Activated T-cell treated with anti-CD3 and anti-CD28 coated beads, Interleukin-2, amount 50 U/mL, for 1 hour (primary cell): ENCODE results near the gene NADSYN1.

Experiments used
- DNase-seq: peaks from one replicate; pipeline ENCODE4 v3.0.0-alpha.2; 2020

The NADSYN1 gene

DNA sequence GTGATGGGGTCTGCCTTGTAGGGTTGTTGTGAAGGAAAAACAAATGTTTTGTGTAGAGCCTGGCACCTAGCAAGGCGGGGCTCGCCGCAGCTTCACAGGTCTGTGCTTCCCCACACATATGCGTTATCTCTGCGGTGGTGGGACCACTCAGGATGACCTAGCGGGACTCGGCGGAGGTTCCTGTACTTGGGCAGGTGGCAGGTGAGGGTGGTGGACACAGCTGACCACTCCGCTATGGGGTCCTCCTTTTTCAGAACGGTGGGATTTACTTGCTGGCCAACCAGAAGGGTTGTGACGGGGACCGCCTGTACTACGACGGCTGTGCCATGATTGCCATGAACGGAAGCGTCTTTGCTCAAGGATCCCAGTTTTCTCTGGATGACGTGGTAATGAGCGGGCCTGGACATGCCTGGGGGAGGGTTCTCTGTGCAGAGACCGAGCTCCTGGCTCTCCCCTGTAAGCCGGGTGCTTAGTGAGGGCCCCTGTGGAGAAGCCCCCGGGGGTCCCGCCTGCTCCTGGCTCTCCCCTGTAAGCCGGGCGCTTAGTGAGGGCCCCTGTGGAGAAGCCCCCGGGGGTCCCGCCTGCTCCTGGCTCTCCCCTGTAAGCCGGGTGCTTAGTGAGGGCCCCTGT is 21.3 kb downstream of the NADSYN1 start:
- no peak for DNase-seq

DNA sequence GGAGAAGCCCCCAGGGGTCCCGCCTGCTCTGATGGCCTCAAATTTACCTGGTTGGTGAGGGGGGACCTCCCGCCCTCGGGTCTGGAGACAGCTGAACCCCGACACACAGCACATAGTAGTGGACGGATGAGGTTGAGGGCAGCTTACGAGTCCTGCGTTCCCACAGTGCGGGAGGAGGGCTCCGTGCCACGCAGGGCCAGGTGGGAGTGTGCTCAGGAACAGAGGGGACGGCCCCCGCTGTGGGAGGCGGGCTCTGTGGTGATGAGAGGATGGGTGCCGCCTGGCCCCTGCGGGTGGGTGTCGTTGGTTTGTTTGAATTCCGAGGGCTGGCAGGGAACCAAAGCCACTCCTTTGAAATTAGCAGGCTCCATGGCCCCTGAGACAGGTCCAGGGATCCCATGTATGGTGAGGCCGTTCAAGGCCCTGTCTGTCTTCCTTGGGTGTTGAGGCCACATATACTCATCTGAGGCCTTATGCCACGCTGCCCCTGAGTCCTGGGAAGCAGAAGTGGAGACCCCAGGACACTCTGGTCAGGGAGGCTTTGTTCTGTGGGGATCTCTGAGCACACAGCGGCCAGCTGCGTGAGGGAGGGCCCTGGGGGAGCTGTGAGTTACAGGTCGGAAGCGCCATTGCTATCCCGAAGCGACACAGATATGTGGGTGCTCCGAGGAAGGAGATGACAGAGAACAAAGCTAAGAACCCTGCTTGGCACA is 21.9 kb downstream of the NADSYN1 start:
- no peak for DNase-seq

DNA sequence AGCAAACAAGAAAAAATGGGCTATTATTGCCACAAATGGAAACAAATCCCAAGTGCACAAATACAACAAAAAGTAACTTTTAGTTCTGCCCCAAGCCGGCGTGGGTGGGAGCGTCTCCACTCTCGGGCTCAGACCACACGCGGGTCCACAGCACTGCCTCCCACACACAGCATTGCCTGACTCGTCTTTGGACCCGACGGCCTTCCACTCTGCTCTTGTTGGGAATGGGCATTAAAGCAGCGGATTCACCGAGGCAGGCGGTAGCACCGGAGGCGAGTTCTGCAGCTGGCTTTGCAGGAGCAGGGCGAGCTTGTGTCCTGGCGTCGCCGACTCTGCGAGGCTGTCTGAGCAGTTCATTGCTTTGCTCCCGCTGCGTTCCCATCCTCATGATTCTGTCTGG is 23.0 kb downstream of the NADSYN1 start:
- DNase-seq, result no peak

DNA sequence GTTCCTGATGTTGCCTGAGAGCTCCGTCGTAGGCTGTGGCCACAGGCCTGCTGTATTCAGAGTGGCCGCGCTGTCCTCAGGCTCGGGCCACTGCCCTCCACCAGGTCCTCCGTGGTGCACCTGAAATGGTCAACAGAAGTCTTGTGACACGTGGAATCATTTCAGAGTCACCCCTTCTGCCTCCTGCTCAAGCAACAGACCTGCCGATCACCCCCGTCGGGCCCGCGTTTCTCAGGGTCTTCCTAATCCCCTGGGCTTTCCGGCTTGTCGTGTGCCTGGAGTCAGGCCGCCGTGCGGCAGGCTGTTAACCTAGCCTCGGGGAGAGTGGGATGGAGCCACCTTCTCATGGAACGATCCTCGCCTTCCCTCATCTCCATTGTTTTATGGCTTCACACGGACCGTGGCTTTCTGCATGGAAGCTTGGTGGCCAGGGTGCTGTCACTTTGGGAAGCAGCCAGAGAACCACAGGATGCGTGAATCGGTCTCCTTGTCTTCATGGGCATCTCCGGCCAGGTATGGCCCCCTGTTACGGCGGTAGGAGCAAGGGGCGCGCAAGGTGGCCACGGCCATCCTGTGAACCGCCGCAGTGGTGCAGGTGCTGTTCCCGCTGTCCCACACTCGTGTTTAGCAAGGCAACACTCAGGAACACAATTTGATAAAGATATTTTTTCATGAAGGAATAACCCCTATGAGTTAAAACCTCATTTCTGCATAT is 24.1 kb downstream of the NADSYN1 start:
- no peak for DNase-seq

DNA sequence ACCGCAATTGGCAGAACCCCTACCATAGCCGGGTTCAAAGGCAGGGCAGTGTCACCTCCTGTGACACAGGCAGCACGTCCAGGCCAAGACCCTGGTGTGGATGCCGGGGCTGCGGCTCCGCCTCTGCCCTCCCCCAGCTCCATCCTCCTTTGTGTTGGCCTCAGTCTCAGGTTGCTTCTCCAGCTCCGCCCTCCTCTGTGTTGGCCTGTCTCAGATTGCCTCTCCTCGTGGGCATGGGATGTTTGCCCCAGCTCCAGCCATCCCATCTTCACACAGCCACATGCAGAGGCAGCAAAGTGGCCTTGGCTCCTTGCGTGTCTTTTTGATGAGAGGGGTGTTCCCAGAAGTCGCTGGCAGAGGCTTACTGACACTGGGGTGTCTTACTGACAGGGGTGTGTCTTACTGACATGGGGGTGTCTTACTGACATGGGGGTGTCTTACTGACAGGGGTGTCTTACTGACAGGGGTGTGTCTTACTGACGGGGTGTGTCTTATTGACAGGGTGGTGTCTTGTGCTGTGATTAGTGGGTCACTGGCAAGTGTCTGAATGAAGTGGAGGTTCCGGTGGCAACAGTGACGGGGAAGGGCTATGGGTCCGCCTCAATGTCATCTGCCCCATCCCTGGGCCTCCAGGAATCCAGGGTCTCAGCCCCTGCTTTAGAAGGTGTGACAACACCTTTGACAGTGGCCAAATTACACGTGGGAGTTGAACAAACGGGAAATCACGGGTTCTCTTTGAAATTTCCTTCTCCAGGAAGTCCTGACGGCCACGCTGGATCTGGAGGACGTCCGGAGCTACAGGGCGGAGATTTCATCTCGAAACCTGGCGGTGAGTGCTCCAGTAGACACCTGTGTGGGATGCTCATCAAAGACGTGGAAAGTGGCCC is 24.9 kb downstream of the NADSYN1 start:
- no peak for DNase-seq

DNA sequence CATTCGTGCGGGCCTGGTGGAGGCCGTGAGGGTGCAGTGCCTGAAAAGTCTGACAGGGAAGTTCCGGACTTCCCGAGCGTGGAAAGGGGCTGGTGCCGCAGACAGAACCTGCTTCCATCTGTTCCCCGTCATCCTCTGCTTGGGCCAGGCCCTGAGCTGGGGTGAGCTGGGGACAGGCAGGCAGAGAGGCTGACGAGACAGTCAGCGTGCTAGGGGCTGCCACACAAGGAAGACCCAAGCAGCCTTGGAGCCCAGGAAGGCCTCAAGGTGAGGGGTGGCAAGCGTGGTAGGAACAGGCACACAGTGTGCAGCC is 25.5 kb downstream of the NADSYN1 start:
- no peak for DNase-seq

DNA sequence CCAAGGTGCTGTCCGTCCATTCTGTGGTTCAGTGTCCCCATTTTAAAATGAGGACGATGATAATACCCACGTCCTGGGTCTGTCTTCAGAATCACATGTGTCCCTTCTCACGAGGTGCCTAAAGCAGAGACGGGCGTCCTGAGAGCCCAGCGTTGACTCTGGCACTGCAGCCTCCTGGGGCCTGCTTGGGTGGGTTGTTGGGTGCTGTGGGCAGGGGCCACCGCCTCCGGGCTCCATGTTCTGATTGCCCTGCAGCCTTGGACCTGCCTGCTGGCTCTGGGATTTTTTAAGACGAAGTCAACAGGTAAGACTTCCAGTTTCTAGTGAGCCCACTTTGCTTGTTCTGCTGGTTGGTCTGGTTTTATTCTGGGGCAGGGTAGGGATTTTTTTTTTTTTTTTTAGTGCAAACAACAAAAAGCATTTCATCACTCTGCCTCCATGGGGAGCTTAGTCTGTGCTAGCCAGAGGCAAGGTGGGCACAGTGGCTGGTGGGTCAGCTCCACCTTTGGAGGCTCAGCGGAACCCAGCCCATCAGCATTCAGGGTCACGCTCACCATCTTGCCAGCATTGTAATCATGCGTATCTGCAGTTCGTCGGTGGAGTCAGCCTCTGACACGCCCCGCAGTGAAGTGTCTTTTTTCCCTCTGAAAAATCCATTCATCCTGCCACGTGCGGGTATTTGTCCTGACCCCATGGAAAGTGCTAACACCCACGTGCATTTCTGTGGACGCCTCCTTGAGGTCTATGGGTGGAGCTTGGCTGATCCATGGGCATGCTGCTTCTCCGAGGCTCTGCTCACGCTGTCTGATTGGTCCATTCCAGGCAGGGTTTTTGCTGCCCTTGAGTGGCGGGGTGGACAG is 28.3 kb downstream of the NADSYN1 start:
- no peak for DNase-seq

DNA sequence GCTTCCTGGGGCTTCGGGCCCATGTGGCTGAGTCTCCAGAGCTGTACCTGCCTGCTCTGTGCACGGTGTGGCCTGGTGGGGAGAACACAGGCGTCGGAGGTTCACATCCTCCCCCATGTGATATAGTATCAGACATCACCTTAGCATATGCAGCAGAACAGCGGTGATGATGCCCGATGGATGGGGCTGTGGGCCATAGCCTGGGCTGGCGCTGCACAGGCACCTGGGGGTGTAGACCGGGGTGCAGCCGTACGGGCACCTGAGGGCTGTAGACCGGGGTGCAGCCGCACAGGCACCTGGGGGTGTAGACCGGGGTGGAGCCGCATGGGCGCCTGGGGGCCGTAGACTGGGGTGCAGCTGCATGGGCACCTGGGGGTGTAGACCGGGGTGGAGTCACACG is 29.2 kb downstream of the NADSYN1 start:
- DNase-seq, result no peak

DNA sequence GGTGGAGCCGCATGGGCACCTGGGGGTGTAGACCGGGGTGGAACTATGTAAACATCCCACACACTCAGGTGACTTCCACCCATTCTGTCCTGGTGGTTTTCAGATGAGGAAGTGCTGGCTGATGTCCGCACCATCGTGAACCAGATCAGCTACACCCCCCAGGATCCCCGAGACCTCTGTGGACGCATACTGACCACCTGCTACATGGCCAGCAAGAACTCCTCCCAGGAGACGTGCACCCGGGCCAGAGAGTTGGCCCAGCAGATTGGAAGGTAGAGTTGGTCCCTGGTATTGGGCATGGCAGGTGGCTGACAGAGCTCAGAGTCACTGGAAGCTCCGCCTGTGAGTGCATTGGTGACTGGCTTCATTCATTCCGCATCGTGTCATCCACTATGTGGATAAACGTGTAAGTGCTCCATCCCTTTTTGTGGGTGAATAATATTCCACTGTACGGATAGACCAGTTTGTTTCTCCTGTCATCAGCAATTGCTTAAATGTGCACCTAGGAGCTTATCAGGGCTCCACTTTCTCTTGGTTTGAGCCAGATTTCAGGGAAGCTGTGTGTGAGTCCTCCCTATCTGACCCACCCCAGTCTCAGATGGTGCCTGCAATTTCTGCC is 29.9 kb downstream of the NADSYN1 start:
- DNase-seq, result no peak

DNA sequence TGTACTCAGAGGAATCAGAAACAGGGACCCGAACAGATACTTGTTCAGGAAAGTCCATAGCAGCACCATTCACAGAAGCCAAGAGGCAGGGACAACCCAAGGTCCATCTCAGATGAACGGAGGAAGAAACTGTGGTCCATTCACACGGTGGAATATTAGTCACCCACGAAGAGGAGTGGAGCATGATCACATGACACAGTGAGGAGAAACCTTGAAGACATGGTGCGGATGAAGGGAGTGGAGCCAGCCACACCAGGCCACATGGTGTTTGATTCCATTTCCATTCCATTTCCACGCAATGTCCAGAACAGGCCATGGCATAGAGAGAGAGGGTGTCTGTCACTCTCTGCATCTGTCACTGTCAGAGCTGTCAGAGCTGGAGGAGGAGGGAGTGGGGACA is 30.7 kb downstream of the NADSYN1 start:
- DNase-seq, result no peak

DNA sequence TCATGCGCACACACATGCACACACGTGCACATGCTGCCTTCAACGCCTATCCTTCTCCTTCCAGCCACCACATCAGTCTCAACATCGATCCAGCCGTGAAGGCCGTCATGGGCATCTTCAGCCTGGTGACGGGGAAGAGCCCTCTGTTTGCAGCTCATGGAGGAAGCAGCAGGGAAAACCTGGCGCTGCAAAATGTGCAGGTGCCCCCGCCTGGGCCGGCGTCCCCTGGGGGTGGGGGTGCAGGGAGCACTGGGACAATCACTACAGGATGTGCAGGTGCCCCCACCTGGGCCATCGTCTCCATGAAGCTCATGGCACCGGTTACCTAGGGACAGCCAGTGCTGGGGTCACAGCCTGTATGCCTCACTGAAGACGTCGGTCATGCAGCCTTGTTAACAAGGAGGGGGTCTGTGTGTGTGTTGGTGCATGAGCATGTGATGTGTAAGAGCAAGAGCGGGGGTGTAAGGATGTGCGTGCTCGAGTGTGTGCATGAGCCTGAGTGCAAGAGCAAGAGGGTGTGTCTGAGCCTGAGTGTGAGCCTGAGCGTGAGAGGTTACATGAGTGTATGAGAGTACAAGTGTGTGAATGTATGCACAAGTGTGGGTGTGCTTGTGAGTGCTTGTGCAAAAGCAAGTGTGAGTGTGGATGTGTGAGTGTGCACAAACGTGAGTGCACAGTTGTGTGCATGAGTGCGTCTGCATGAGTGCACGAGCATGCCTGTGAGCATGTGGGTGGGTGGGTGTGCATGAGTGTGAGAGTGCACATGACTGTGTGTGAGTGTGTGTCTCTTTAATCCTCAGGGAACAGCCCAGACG is 31.5 kb downstream of the NADSYN1 start:
- peak; percentile 12 for DNase-seq

DNA sequence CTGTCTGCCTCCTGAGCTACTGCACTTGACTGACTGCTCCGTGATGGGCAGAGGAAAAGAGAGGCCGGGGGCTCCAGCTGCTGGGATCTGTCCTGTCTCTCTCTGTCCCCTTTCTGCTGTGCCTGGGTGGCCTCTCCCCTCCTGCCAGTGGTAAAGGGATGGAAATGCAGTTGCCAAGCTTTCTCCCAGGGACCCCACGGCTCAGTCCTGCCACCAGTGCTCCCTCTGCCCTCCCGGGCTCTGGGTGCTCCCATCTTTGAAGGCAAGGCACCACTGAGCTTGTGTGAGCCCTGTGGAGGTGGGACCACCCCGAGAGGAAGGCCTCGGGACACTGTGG is 32.0 kb downstream of the NADSYN1 start:
- no peak for DNase-seq

DNA sequence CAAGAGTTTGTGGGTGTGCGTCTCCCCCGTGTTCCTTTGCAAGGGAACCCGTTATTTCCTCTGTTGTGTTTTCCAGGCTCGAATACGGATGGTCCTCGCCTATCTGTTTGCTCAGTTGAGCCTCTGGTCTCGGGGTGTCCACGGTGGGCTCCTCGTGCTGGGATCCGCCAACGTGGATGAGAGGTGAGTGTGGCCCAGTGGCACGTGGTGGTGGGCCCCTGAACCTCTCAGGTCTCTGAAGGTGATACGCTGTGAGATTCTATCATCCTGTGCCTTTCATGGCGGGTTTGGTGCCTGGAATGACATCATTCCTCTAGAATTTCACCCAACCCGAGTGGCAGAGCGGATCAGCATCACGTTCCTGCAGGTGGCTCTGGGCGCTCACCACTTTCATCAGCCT is 32.5 kb downstream of the NADSYN1 start:
- no peak for DNase-seq

DNA sequence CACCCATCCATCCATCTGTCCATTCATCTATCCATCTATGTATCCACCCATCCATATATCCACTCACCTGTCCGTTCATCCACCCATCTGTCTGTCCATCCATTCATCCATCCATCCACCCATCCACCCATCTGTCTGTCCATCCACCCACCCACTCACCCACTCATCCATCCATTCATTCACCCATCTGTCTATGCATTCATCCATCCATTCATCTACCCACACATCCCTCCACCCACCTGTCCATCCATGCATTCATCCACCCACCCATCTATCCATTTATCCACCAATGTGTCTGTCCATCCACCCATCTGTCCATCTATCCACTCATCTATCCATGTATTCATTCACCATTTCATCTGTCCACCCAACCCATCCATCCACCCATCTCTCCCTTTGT is 33.3 kb downstream of the NADSYN1 start:
- DNase-seq, result no peak

DNA sequence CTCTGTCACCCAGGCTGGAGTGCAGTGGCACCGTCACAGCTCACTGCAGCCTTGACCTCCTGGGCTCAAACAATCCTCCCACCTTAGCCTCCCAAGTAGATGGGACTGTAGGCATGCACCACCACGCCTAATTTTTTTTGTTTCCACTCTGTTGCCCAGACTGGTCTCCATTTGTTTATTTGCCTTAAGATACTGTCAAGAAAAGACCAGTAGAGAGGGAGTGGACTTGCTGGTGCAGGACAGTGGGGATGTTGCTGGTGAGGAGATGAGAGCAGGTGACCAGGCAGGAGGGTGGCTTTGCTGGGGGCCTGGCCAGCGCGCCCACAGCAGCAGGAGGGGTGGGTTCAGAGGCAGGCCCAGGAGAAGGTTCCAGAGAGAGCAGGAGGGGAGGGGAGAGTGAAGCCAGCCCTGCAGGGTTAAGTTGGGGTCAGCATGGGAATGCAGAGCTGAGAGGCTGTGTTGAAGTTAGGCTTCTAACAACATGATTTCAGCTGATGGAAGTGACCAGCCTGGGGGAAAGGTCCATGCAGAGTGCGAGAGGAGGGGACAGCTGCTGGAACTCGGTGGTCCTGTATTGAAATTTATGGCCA is 35.8 kb downstream of the NADSYN1 start:
- peak; percentile 5 for DNase-seq

DNA sequence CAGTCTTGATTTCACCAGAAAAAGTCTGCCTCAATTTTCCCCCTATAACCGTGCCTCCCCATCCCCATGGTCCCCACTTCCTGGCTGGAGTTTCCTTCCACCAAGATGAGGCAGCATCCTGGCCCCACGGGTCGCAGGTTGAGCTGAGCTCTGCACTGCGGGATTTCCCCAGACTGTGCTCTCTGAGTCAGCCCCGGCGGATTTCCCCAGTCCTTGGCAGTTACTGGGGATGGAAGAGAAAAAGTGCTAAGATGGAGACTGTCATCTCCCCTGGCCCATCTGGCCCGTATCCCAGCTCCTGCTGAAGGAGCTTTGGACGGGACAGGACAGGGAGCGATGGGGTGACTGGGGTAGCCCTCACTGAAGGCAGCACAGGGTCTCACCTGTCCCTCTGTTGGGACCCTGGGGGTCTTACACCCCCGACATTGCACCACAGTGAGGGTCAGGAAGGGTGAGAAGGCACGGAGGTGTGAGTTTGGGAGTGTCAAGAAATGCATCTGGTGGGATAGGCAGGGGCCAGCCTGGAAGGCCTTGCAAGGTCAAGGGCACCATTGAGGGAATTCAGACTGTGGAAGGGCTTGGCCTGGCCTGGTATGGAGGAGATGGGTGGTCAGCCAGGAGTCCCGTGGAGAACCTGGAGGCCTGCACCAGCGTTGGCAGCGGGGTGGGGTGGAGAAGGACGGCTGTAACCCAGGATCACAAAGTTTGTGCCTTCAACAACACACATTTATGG is 36.5 kb downstream of the NADSYN1 start:
- peak; percentile 13 for DNase-seq

DNA sequence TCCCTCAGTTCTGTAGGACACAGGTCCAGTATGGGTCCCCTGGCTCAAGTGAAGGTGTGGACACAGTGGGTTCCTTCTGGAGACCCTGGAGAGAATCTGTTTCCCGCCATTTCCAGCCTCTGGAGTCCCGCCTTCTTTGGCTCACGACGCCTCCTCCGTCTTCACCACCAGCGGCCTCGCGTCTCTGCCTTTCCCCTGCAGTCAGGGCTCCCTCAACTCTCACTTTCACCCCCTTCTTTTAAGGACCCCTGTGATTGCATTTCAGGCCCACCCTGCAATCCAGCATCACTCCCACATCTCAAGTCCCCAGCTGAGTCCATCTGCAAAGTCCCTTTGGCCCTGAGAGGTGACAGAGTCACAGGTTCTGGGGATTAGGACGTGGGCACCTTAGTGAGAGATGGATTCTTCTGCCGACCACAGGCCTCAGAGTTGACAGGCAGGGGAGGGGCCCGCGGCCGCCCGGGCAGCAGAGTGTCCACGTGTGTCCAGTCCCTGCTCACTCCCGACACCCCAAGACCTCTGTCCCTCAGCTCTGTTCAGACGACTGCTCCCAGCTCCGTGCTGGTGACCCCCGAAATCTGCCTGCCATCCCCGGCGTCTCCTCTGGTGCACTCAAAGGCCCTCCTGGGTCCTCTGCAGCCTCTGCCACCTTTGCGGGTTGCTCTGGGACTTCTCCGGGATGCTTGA is 37.2 kb downstream of the NADSYN1 start:
- peak; percentile 6 for DNase-seq

DNA sequence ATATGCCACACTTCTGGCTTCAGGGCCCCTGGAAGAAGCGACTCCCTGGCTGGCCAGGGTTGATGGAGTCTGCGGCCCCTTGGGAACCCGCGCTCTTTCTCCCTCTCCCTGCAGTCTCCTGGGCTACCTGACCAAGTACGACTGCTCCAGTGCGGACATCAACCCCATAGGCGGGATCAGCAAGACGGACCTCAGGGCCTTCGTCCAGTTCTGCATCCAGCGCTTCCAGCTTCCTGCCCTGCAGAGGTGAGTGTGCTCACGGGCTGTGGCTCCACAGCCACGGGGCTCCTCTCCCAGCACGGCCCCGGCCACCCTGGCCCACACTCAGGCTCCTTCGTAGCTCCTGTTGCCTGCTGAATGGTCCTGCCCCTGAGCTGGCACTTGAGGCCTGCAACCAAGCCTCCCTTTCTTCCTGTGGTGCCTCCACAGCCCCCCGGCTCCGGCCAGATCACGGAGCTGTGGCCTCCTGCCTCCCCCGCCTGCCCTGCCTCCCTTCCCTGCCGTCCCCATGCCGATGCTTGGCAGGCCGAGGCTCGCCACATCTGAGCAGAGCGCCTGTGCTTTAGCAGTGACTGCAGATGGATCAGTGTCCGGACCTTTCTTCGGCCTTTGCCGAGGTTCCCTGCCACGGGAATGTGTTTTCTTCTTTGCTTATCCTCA is 37.9 kb downstream of the NADSYN1 start:
- DNase-seq, result peak; percentile 13

DNA sequence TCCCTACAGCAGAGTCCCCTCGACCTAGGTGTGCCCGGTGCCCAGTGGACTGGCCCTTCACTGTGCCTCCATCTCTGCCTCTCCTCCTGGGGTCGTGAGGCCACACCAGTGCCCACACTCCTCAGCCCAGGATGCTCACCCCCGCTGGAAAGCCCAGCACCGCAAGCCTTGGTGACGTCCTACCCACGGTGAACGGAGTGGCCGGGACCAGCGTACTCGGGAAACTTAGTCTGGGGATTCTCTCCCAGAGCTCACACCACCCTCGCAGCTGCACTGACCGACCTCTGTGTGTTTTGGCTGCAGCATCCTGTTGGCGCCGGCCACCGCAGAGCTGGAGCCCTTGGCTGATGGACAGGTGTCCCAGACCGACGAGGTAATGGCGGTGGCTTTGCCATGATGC is 38.5 kb downstream of the NADSYN1 start:
- peak; percentile 7 for DNase-seq
